H1 (cell line): ENCODE measurements around the gene LTBP3. TPM values are rescaled to one million over a fixed set of nuclear protein-coding genes. Genes with fewer than 3 reads are reported as not detected.

Experiments
- CTCF ChIA-PET: fragments of 300-600 bp; sonication (Branson Sonifier 250); formaldehyde crosslinking; loops from one replicate; lab custom pipeline; 2021; ENCODE audit not compliant: partially characterized antibody; lab: Charles Lee
- POLR2A ChIA-PET: fragments of 300-600 bp; sonication (Branson Sonifier 250); formaldehyde crosslinking; loops from one replicate; lab custom pipeline; 2021; ENCODE audit warnings: inconsistent platforms; ENCODE audit not compliant: partially characterized antibody; lab: Charles Lee
- DNase-seq, 2 experiments: peaks; one replicate each; pipeline versions ENCODE4 v3.0.0 to v3.0.0-alpha.2; 2010 to 2022; ENCODE audit warnings: low spot score in 2 of 2, low read depth in 1 of 2, mixed read lengths in 1 of 2
- FAIRE-seq: peaks from 2 replicates; lab custom pipeline; 2011; peaks lifted over from hg19 to GRCh38; lab: Jason Lieb, UNC
- H2AFZ ChIP-seq: 2 replicates; pipeline ENCODE4 v1.8.1; 2012; ENCODE audit warnings: low read length, inconsistent platforms
- H2AK5ac ChIP-seq: 2 replicates; pipeline ENCODE4 v1.6.1; 2013; ENCODE audit warnings: low read depth, low read length
- H2BK120ac ChIP-seq: replicated peaks from 2 replicates; pipeline ENCODE3; 2013; ENCODE audit warnings: low read depth, low read length, inconsistent platforms
- H2BK12ac ChIP-seq: 2 replicates; pipeline ENCODE4 v1.6.1; 2013; ENCODE audit warnings: low read depth, low read length
- H2BK15ac ChIP-seq: 2 replicates; pipeline ENCODE4 v1.6.1; 2013; ENCODE audit warnings: low read length
- H2BK20ac ChIP-seq: 2 replicates; pipeline ENCODE4 v1.6.1; 2013; ENCODE audit warnings: low read length
- H2BK5ac ChIP-seq: 2 replicates; pipeline ENCODE4 v1.6.1; 2013; ENCODE audit warnings: low read depth, low read length
- H3K14ac ChIP-seq: 2 replicates; pipeline ENCODE4 v1.6.1; 2013; ENCODE audit warnings: inconsistent platforms; ENCODE audit not compliant: insufficient read length
- H3K18ac ChIP-seq: 2 replicates; pipeline ENCODE4 v1.6.1; 2013; ENCODE audit warnings: low read length; ENCODE audit errors: extremely low read depth
- H3K23ac ChIP-seq: 2 replicates; pipeline ENCODE4 v1.6.1; 2013; ENCODE audit warnings: inconsistent platforms; ENCODE audit not compliant: insufficient read length
- H3K23me2 ChIP-seq: 2 replicates; pipeline ENCODE4 v1.6.1; 2013; ENCODE audit warnings: low read depth, low read length
- H3K27ac ChIP-seq: 2 replicates; pipeline ENCODE4 v1.6.1; 2011; ENCODE audit warnings: low read depth, low read length, inconsistent platforms
- H3K27me3 ChIP-seq, 4 experiments: replicated peaks in 1 of 4; 1 replicate in 1 of 4; 2 replicates in 3 of 4; pipeline versions ENCODE4 v1.6.1 to v1.8.1; 2011 to 2013; ENCODE audit warnings: low read length in 3 of 4, mild to moderate bottlenecking in 3 of 4, inconsistent platforms in 2 of 4, mixed read lengths in 2 of 4, moderate library complexity in 1 of 4; ENCODE audit not compliant: control insufficient read depth in 3 of 4, insufficient read depth in 3 of 4; ENCODE audit errors: extremely low read depth in 1 of 4
- H3K36me3 ChIP-seq, 4 experiments: 2 replicates each; pipeline versions ENCODE4 v1.6.1 to v1.8.1; 2011 to 2013; ENCODE audit warnings: mild to moderate bottlenecking in 4 of 4, low read length in 3 of 4, moderate library complexity in 2 of 4, control low read depth in 1 of 4, inconsistent platforms in 1 of 4; ENCODE audit not compliant: insufficient read depth in 4 of 4, control insufficient read depth in 2 of 4
- H3K4ac ChIP-seq: replicated peaks from 2 replicates; pipeline ENCODE3; 2013; ENCODE audit warnings: low read length, low read depth, mixed read lengths, inconsistent platforms; ENCODE audit not compliant: insufficient read length
- H3K4me1 ChIP-seq, 4 experiments: replicated peaks in 1 of 4; 1 replicate in 1 of 4; 2 replicates in 3 of 4; pipeline versions ENCODE4 v1.6.1 to v1.8.1; 2011 to 2013; ENCODE audit warnings: low read length in 3 of 4, inconsistent platforms in 2 of 4, mixed read lengths in 1 of 4; ENCODE audit not compliant: insufficient read depth in 4 of 4, control insufficient read depth in 3 of 4
- H3K4me2 ChIP-seq, 2 experiments: 2 replicates each; pipeline versions ENCODE4 v1.6.1 to v1.8.1; 2011 to 2013; ENCODE audit warnings: low read depth in 2 of 2, low read length in 2 of 2, control low read depth in 1 of 2, inconsistent platforms in 1 of 2, mild to moderate bottlenecking in 1 of 2; ENCODE audit not compliant: insufficient read depth in 1 of 2
- H3K4me3 ChIP-seq, 4 experiments: fragments of 200-600, 300-600 bp in 1 of 4; sonication (generic), shearing (Covaris generic), sonication (Bioruptor Twin) in 1 of 4; 2 replicates each; pipeline versions ENCODE4 v1.5.1 to v1.8.1; 2011 to 2016; ENCODE audit warnings: low read length in 4 of 4, low read depth in 3 of 4, control low read depth in 2 of 4, inconsistent platforms in 2 of 4, mild to moderate bottlenecking in 2 of 4, mixed read lengths in 1 of 4, moderate library complexity in 1 of 4; ENCODE audit not compliant: insufficient read depth in 2 of 4; ENCODE audit errors: extremely low read depth in 1 of 4
- H3K56ac ChIP-seq: replicated peaks from 2 replicates; pipeline ENCODE3; 2013; ENCODE audit warnings: low read depth, mild to moderate bottlenecking, mixed read lengths, low read length, inconsistent platforms; ENCODE audit not compliant: insufficient read length
- H3K79me1 ChIP-seq: 2 replicates; pipeline ENCODE4 v1.6.1; 2013; ENCODE audit warnings: low read depth, low read length, control low read depth
- H3K79me2 ChIP-seq, 2 experiments: 2 replicates each; pipeline versions ENCODE4 v1.6.1 to v1.8.1; 2012 to 2013; ENCODE audit warnings: low read length in 2 of 2, mild to moderate bottlenecking in 2 of 2, inconsistent platforms in 1 of 2; ENCODE audit not compliant: insufficient read depth in 2 of 2, control insufficient read depth in 1 of 2
- H3K9ac ChIP-seq, 4 experiments: replicated peaks in 1 of 4; 1 replicate in 1 of 4; 2 replicates in 3 of 4; pipeline versions ENCODE4 v1.6.1 to v1.8.1; 2011 to 2013; ENCODE audit warnings: low read depth in 3 of 4, low read length in 3 of 4, control low read depth in 2 of 4, mild to moderate bottlenecking in 2 of 4, moderate library complexity in 2 of 4, inconsistent platforms in 1 of 4; ENCODE audit errors: extremely low read depth in 1 of 4
- H3K9me3 ChIP-seq, 2 experiments: 2 replicates each; pipeline versions ENCODE4 v1.6.1 to v1.8.1; 2012 to 2013; ENCODE audit warnings: mild to moderate bottlenecking in 2 of 2, moderate library complexity in 2 of 2, control low read depth in 1 of 2, inconsistent platforms in 1 of 2, low read depth in 1 of 2, low read length in 1 of 2, mixed read lengths in 1 of 2; ENCODE audit not compliant: insufficient read depth in 2 of 2
- H4K20me1 ChIP-seq, 2 experiments: replicated peaks in 1 of 2; 2 replicates each; pipeline versions ENCODE3 to v1.8.1; 2011 to 2013; ENCODE audit warnings: inconsistent platforms in 2 of 2, low read length in 2 of 2, mild to moderate bottlenecking in 1 of 2; ENCODE audit not compliant: insufficient read depth in 2 of 2, control insufficient read depth in 1 of 2
- H4K5ac ChIP-seq: 2 replicates; pipeline ENCODE4 v1.6.1; 2013; ENCODE audit warnings: low read length, low read depth, mixed read lengths, inconsistent platforms; ENCODE audit not compliant: insufficient read length
- H4K8ac ChIP-seq: 2 replicates; pipeline ENCODE4 v1.8.0; 2013; ENCODE audit warnings: mild to moderate bottlenecking, moderate library complexity, low read length, inconsistent platforms; ENCODE audit not compliant: insufficient read depth; ENCODE audit errors: extremely low read depth
- H4K91ac ChIP-seq: replicated peaks from 2 replicates; pipeline ENCODE3; 2013; ENCODE audit warnings: low read length, mixed read lengths, inconsistent platforms; ENCODE audit not compliant: insufficient read length
- WGBS, 2 experiments: shearing (Covaris generic) in 1 of 2; methylation state at CpG; one replicate each; pipeline versions ENCODE4 v1.1.6 to v1.1.7; 2013 to 2015; ENCODE audit warnings: low lambda C conversion rate in 2 of 2, mixed read lengths in 2 of 2, inconsistent platforms in 1 of 2, low coverage in 1 of 2, missing lambda C conversion rate in 1 of 2; ENCODE audit not compliant: insufficient replicate concordance in 2 of 2, insufficient coverage in 1 of 2, insufficient read length in 1 of 2; ENCODE audit errors: extremely low coverage in 1 of 2, missing lambda C conversion rate in 1 of 2; 5-methylcytosine and 5-hydroxymethylcytosine counted together
- polyA plus RNA-seq, 7 experiments: library from polyadenylated mRNA; depleted of rRNA in 3 of 7; stranded (reverse) in 5 of 7; unstranded in 2 of 7; fragments of >200 nt in 5 of 7; fragments of 200-250 nt in 2 of 7; gene quantifications; 1 replicate in 5 of 7; 2 replicates in 1 of 7; 4 replicates in 1 of 7; pipeline versions ENCODE4 v1.2.1 to v1.2.3, GENCODE V29; 2011 to 2013; ENCODE audit warnings: missing spikeins in 2 of 7, mixed read lengths in 2 of 7
- total RNA-seq: library from RNA; stranded (reverse); fragmentation: NEBNext Ultra II Directional; extraction: Animal tissue kit (Norgen Biotek cat#: 25700); gene quantifications from 2 replicates; pipeline ENCODE4 v1.2.1, GENCODE V29; 2021

LTBP3 gene
- total and polyA plus RNA-seq, 2 of the 8 experiments (the other 6 are each of a cell fraction or from before 2014, with no cell fraction given): 12.8 to 17.8 TPM

GRCh38 chr11:65499713-65500386, 58.3 kb downstream of the LTBP3 start:
- H3K23me2 ChIP-seq: peaks cover 15% of the 10 kb centered on the region
- H2AFZ ChIP-seq: no peak overlapping the region
- no peak overlapping the region for H3K23ac ChIP-seq
- peaks cover 5 to 12% (median 7%) of the 10 kb centered on the region in 4 experiments; a peak in 6 of 7 replicates for H3K4me1 ChIP-seq
- no peak overlapping the region for H4K5ac ChIP-seq
- no peak overlapping the region for H2BK120ac ChIP-seq
- no peaks in the 10 kb centered on the region for H3K79me1 ChIP-seq
- 4% methylated on average over 3 of the region's 3 CpGs; no CpG with 5 or more reads in 1 of the 2 experiments for WGBS, 2 experiments
- no peak for FAIRE-seq
- ChIA-PET POLR2A (interaction anchor here (0.7 to 29.8 kb wide), 37 partner anchors 4 to 356 kb away, joined by 3 to 1569 read pairs (median 6); partner anchors contain the start of genes DPF2, FAM89B, FRMD8 and KCNK7), CTCF (interaction anchor here (1.2 to 29.0 kb wide), 8 partner anchors 7 to 184 kb away, joined by 3 to 809 read pairs (median 12); partner anchors contain the start of gene ZNRD2)
- H2BK12ac ChIP-seq: no peak overlapping the region
- H4K20me1 ChIP-seq: peaks cover 33 to 43% of the 10 kb centered on the region in 2 experiments
- no peak overlapping the region for H4K8ac ChIP-seq
- peak overlapping the region; percentile 93 to 100 (median 98) for H3K4me3 ChIP-seq
- no peak overlapping the region; the same call in 1 of the 2 replicates for H2BK5ac ChIP-seq
- H3K14ac ChIP-seq: no peak overlapping the region
- peaks cover 45 to 79% of the 10 kb centered on the region in 2 experiments for H3K79me2 ChIP-seq
- no peak overlapping the region for H2BK15ac ChIP-seq
- no peak overlapping the region for H3K18ac ChIP-seq
- H2AK5ac ChIP-seq: no peak overlapping the region
- H3K4me2 ChIP-seq: peak overlapping the region; percentile 75 to 90
- peaks cover 29 to 50% (median 37%) of the 10 kb centered on the region in 4 experiments for H3K36me3 ChIP-seq
- no peak overlapping the region for H3K4ac ChIP-seq
- H3K27ac ChIP-seq: peak overlapping the region; percentile 99
- no peak overlapping the region for H4K91ac ChIP-seq
- peak overlapping the region; percentile 95 to 99 (median 96) for H3K9ac ChIP-seq
- H3K9me3 ChIP-seq: no peaks in the 10 kb centered on the region
- H2BK20ac ChIP-seq: no peak overlapping the region
- H3K27me3 ChIP-seq: no peaks in the 10 kb centered on the region
- DNase-seq: no peak
- no peak overlapping the region for H3K56ac ChIP-seq
